GM23338 (cell line): Measurements from ENCODE around the gene IL6ST.

Experiments
- CREB1 ChIP-seq: fragments of 250-450 bp; sonication (Bioruptor Pico); IDR thresholded peaks from 2 replicates; pipeline ENCODE4 v1.5.0; 2020; ENCODE audit warnings: low read depth, mild to moderate bottlenecking, moderate library complexity
- CTCF ChIP-seq, 2 experiments: fragments of 200-600 bp in 1 of 2; sonication (generic) in 1 of 2; conservative IDR thresholded peaks; 2 replicates each; pipeline versions ENCODE4 v1.5.1 to v1.6.1; 2016 to 2017; ENCODE audit warnings: antibody characterized with exemption in 2 of 2, low read depth in 2 of 2, mild to moderate bottlenecking in 2 of 2, moderate library complexity in 1 of 2
- EZH2 ChIP-seq: fragments of 200-600 bp; sonication (generic); IDR thresholded peaks from one replicate; pipeline ENCODE4 v1.8.0; 2017; ENCODE audit warnings: antibody characterized with exemption, mild to moderate bottlenecking, low read depth; ENCODE audit not compliant: unreplicated experiment
- EZH2phosphoT487 ChIP-seq: fragments of 200-600 bp; sonication (generic); IDR thresholded peaks from one replicate; pipeline ENCODE4 v1.8.1; 2018; ENCODE audit warnings: antibody characterized with exemption; ENCODE audit not compliant: unreplicated experiment
- JUNB ChIP-seq: IDR thresholded peaks from one replicate; pipeline ENCODE4 v1.6.1; 2016; ENCODE audit warnings: antibody characterized with exemption; ENCODE audit not compliant: unreplicated experiment
- NANOG ChIP-seq: IDR thresholded peaks from 2 replicates; pipeline ENCODE4 v1.6.1; 2016; ENCODE audit warnings: antibody characterized with exemption, borderline replicate concordance
- POLR2AphosphoS5 ChIP-seq: IDR thresholded peaks from 2 replicates; pipeline ENCODE4 v1.6.1; 2016; ENCODE audit warnings: antibody characterized with exemption, low read depth
- STAT1 ChIP-seq: IDR thresholded peaks from one replicate; pipeline ENCODE4 v1.6.1; 2016; ENCODE audit warnings: antibody characterized with exemption; ENCODE audit not compliant: unreplicated experiment
- ZNF114 ChIP-seq: fragments of 250-450 bp; sonication (Bioruptor Pico); IDR thresholded peaks from 2 replicates; pipeline ENCODE4 v1.5.0; 2020; ENCODE audit warnings: mild to moderate bottlenecking, moderate library complexity
- ZNF331 ChIP-seq: fragments of 250-450 bp; sonication (Bioruptor Pico); IDR thresholded peaks from 2 replicates; pipeline ENCODE4 v1.5.0; 2020; ENCODE audit warnings: low read depth, mild to moderate bottlenecking, moderate library complexity
- ZNF462 ChIP-seq: fragments of 250-450 bp; sonication (Bioruptor Pico); IDR thresholded peaks from 2 replicates; pipeline ENCODE4 v1.5.0; 2020; ENCODE audit warnings: mild to moderate bottlenecking, moderate library complexity
- TF ChIP-seq, protein P1 (sequence below): IDR thresholded peaks from one replicate; pipeline ENCODE4 v1.6.1; 2018; ENCODE audit warnings: antibody characterized with exemption; ENCODE audit not compliant: unreplicated experiment
- TF ChIP-seq, protein P2 (sequence below): IDR thresholded peaks from 2 replicates; pipeline ENCODE4 v1.6.1; 2016; ENCODE audit warnings: antibody characterized with exemption

GRCh38 chr5:55969956-55970355, 24.8 kb downstream of the IL6ST start:
- no peak for TF ChIP-seq CTCF (conservative IDR thresholded peaks at IDR 0.05; ENCODE audit: low read depth in 2 of 2)
- TF ChIP-seq, protein P1, sequence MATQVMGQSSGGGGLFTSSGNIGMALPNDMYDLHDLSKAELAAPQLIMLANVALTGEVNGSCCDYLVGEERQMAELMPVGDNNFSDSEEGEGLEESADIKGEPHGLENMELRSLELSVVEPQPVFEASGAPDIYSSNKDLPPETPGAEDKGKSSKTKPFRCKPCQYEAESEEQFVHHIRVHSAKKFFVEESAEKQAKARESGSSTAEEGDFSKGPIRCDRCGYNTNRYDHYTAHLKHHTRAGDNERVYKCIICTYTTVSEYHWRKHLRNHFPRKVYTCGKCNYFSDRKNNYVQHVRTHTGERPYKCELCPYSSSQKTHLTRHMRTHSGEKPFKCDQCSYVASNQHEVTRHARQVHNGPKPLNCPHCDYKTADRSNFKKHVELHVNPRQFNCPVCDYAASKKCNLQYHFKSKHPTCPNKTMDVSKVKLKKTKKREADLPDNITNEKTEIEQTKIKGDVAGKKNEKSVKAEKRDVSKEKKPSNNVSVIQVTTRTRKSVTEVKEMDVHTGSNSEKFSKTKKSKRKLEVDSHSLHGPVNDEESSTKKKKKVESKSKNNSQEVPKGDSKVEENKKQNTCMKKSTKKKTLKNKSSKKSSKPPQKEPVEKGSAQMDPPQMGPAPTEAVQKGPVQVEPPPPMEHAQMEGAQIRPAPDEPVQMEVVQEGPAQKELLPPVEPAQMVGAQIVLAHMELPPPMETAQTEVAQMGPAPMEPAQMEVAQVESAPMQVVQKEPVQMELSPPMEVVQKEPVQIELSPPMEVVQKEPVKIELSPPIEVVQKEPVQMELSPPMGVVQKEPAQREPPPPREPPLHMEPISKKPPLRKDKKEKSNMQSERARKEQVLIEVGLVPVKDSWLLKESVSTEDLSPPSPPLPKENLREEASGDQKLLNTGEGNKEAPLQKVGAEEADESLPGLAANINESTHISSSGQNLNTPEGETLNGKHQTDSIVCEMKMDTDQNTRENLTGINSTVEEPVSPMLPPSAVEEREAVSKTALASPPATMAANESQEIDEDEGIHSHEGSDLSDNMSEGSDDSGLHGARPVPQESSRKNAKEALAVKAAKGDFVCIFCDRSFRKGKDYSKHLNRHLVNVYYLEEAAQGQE: no peak
- TF ChIP-seq EZH2: no peak
- no peak for TF ChIP-seq EZH2phosphoT487
- no peak for TF ChIP-seq POLR2AphosphoS5
- no peak for TF ChIP-seq JUNB
- no peak for TF ChIP-seq CREB1
- no peak for TF ChIP-seq ZNF114 (CRISPR knock-in tag)
- no peak for TF ChIP-seq NANOG
- no peak for TF ChIP-seq STAT1
- TF ChIP-seq, protein P2, sequence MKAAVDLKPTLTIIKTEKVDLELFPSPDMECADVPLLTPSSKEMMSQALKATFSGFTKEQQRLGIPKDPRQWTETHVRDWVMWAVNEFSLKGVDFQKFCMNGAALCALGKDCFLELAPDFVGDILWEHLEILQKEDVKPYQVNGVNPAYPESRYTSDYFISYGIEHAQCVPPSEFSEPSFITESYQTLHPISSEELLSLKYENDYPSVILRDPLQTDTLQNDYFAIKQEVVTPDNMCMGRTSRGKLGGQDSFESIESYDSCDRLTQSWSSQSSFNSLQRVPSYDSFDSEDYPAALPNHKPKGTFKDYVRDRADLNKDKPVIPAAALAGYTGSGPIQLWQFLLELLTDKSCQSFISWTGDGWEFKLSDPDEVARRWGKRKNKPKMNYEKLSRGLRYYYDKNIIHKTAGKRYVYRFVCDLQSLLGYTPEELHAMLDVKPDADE: no peak
- TF ChIP-seq ZNF462 (CRISPR knock-in tag): no peak
- no peak for TF ChIP-seq ZNF331 (CRISPR knock-in tag)
